Stomach (tissue), 4 donors: Measurements from ENCODE around the gene CDC42BPB.

ENCODE experiments used
- CTCF ChIP-seq, 7 experiments: fragments of 450-650 bp in 4 of 7; fragments of 200-600 bp in 3 of 7; sonication (generic) in 3 of 7; IDR thresholded peaks; one replicate each; pipeline ENCODE4 v1.5.1; 2016 to 2019; ENCODE audit warnings: antibody characterized with exemption in 7 of 7, control low read depth in 2 of 7, mild to moderate bottlenecking in 1 of 7
- EP300 ChIP-seq: sonication (generic); formaldehyde crosslinking; IDR thresholded peaks from one replicate; pipeline ENCODE4 v1.6.1; 2017; ENCODE audit warnings: antibody characterized with exemption
- POLR2AphosphoS5 ChIP-seq, 3 donors: sonication (generic); formaldehyde crosslinking; IDR thresholded peaks; one replicate each; pipeline ENCODE4 v1.6.1; 2016; ENCODE audit warnings: antibody characterized with exemption in 3 of 3

DNA sequence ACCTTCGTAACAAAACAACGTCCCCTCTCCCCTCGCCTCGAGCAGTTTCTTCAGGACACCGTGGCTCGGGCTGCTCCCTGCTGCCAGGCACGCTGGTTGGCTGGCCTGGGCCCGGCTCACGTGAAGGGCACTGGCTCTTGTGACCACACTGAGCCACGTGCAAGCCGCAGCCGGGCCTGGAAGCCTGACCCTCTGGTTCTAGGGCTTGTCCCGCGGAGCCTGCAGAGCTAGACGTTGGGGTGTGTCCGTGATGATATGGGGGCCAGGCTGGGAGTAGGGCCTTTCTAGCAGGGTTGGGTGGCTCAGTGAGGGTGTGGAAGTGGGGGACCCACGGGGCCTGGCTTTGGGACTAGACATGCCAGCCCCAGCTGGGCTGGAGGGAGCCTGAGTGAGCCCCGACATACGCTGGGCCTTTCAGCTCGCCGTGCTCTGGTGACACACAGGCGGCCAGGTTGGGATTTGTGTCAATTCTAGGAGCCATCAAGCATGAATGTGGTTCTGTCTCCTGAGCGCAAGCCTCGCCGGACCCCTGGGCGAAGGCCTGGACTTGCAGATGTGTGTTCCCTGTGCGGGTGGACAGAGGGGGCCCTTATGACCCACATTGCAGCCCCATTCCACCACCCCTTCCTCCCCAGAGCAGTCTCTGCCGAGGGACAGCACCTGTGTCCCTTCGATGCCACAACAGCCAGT lies 148.4 kb downstream of the CDC42BPB start:
- no peak for TF ChIP-seq CTCF (IDR thresholded peaks at IDR 0.05)
- no peak for TF ChIP-seq POLR2AphosphoS5 (IDR thresholded peaks at IDR 0.05)
- no peak for TF ChIP-seq EP300
